T-cell (primary cell): ENCODE data around the gene MRPL54. TPM values are rescaled to one million over a fixed set of nuclear protein-coding genes. Genes with fewer than 3 reads are reported as not detected.

Source experiments
- ATAC-seq, 4 experiments: fragments of 200-7000 bp in 3 of 4; fragments of 150-1000 bp in 1 of 4; cut with Tn5 transposase; replicated peaks in 1 of 4; 1 replicate in 3 of 4; 2 replicates in 1 of 4; pipeline ENCODE4 v1.10.0; 2021; ENCODE audit warnings: moderate library complexity in 3 of 4, mild to moderate bottlenecking in 2 of 4, moderate number of reproducible peaks in 1 of 4
- CTCF ChIA-PET, 2 donors: fragments of 300-600 bp; sonication (Branson Sonifier 250); formaldehyde crosslinking; loops; one replicate each; lab custom pipeline; 2022; ENCODE audit warnings: antibody characterized with exemption in 2 of 2; lab: Charles Lee
- POLR2A ChIA-PET, 2 donors: fragments of 300-600 bp; sonication (Branson Sonifier 250); formaldehyde crosslinking; loops; one replicate each; lab custom pipeline; 2022; ENCODE audit warnings: antibody characterized with exemption in 2 of 2; lab: Charles Lee
- DNase-seq, 35 experiments: peaks; one replicate each; pipeline versions ENCODE4 v3.0.0 to v3.0.0-alpha.2; 2013 to 2023
- H3K27ac ChIP-seq: one replicate; pipeline ENCODE4 v1.5.1; 2013; ENCODE audit warnings: low read length
- H3K27me3 ChIP-seq, 2 experiments: replicated peaks in 1 of 2; 1 replicate in 1 of 2; 2 replicates in 1 of 2; pipeline versions ENCODE4 v1.6.1 to v1.7.0; 2013; ENCODE audit warnings: low read length in 1 of 2, mixed read lengths in 1 of 2; ENCODE audit not compliant: control insufficient read depth in 2 of 2, insufficient read depth in 2 of 2; ENCODE audit errors: extremely low read depth in 1 of 2
- H3K36me3 ChIP-seq, 2 donors: 1 replicate in 1 of 2; 2 replicates in 1 of 2; pipeline versions ENCODE4 v1.6.1 to v1.7.0; 2013; ENCODE audit warnings: low read length in 1 of 2; ENCODE audit not compliant: control insufficient read depth in 2 of 2, insufficient read depth in 1 of 2; ENCODE audit errors: extremely low read depth in 1 of 2
- H3K4me1 ChIP-seq, 2 experiments: 1 replicate in 1 of 2; 2 replicates in 1 of 2; pipeline versions ENCODE4 v1.6.1 to v1.7.0; 2013; ENCODE audit warnings: low read length in 2 of 2, mixed read lengths in 1 of 2; ENCODE audit not compliant: insufficient read depth in 2 of 2, control insufficient read depth in 1 of 2; ENCODE audit errors: extremely low read depth in 1 of 2
- H3K4me3 ChIP-seq, 2 donors: 1 replicate in 1 of 2; 2 replicates in 1 of 2; pipeline versions ENCODE4 v1.5.1 to v1.7.0; 2013; ENCODE audit warnings: mild to moderate bottlenecking in 2 of 2, low read length in 1 of 2, moderate library complexity in 1 of 2; ENCODE audit not compliant: control insufficient read depth in 1 of 2; ENCODE audit errors: extremely low read depth in 1 of 2
- H3K9me3 ChIP-seq: 2 replicates; pipeline ENCODE4 v1.7.0; 2013
- H3K27ac Mint-ChIP-seq, 2 donors: one replicate each; pipeline ENCODE4 v1.8.0; 2020 to 2021; ENCODE audit warnings: mild to moderate bottlenecking in 2 of 2, mixed read lengths in 2 of 2
- H3K27me3 Mint-ChIP-seq, 2 donors: one replicate each; pipeline ENCODE4 v1.8.0; 2021 to 2022; ENCODE audit warnings: mixed read lengths in 2 of 2
- H3K36me3 Mint-ChIP-seq: one replicate; pipeline ENCODE4 v1.8.0; 2021; ENCODE audit warnings: mixed read lengths
- H3K4me1 Mint-ChIP-seq, 3 donors: one replicate each; pipeline ENCODE4 v1.8.0; 2020 to 2022; ENCODE audit warnings: mixed read lengths in 3 of 3, mild to moderate bottlenecking in 1 of 3
- H3K4me3 Mint-ChIP-seq, 3 donors: one replicate each; pipeline ENCODE4 v1.8.0; 2020 to 2022; ENCODE audit warnings: mild to moderate bottlenecking in 3 of 3, mixed read lengths in 3 of 3, moderate library complexity in 3 of 3
- H3K9me3 Mint-ChIP-seq, 3 donors: one replicate each; pipeline ENCODE4 v1.8.0; 2020 to 2022; ENCODE audit warnings: mixed read lengths in 3 of 3
- WGBS: methylation state at CpG from one replicate; pipeline ENCODE4 v1.1.5; 2013; ENCODE audit warnings: missing lambda C conversion rate; ENCODE audit not compliant: insufficient coverage; 5-methylcytosine and 5-hydroxymethylcytosine counted together
- total RNA-seq, 35 experiments: library from RNA in 6 of 35; stranded (reverse) in 6 of 35; fragments of 120-200 nt in 1 of 35; gene quantifications; one replicate each; pipeline versions ENCODE4 v1.2.1 to v1.2.4 and lab custom pipeline; 2013 to 2026

MRPL54 gene
- total RNA-seq, 5 donors from 2014 or later (not counting 1 experiment from before 2014, with no cell fraction given) = 46.9 to 77.8 (median 52.2) TPM

- 97% methylated on average over 30 of the region's 33 CpGs for WGBS
These were observed 46.1 kb downstream of the MRPL54 start for GRCh38 chr19:3808420-3809143.

GRCh38 chr19:3809881-3810707 lies 47.6 kb downstream of the MRPL54 start:
- no peak for ATAC-seq
- Histone ChIP-seq H3K27ac (no peak overlapping the region), H3K4me1 (peaks cover 27 to 64% of the 10 kb centered on the region in 2 experiments), H3K27me3 (no peaks in the 10 kb centered on the region), H3K4me3 (no peak overlapping the region), H3K36me3 (no peaks in the 10 kb centered on the region), H3K9me3 (no peaks in the 10 kb centered on the region)
- WGBS = 83% methylated on average over 7 of the region's 26 CpGs
- Mint-ChIP-seq H3K4me3 (no peak overlapping the region), H3K9me3 (no peaks in the 10 kb centered on the region), H3K27ac (peak overlapping the region in 1 of 2 donors; percentile 39), H3K36me3 (no peaks in the 10 kb centered on the region), H3K4me1 (peaks cover 32 to 59% (median 35%) of the 10 kb centered on the region in 3 donors), H3K27me3 (no peaks in the 10 kb centered on the region)
- CTCF ChIA-PET = no interaction called here
- no peak for DNase-seq
- POLR2A ChIA-PET = no interaction called here

More at GRCh38 chr19:3808420-3809143, 46.1 kb downstream of the MRPL54 start:
- POLR2A ChIA-PET = no interaction called here
- Histone ChIP-seq H3K36me3 (no peaks in the 10 kb centered on the region), H3K27ac (no peak overlapping the region), H3K27me3 (no peaks in the 10 kb centered on the region), H3K4me1 (peaks cover 15 to 59% of the 10 kb centered on the region in 2 experiments), H3K9me3 (no peaks in the 10 kb centered on the region), H3K4me3 (no peak overlapping the region)
- ATAC-seq (no peak), DNase-seq (no peak)
- Mint-ChIP-seq H3K4me3 (no peak overlapping the region), H3K9me3 (no peaks in the 10 kb centered on the region), H3K27me3 (no peaks in the 10 kb centered on the region), H3K27ac (no peak overlapping the region), H3K36me3 (no peaks in the 10 kb centered on the region), H3K4me1 (peaks cover 17 to 51% (median 22%) of the 10 kb centered on the region in 3 donors)
- CTCF ChIA-PET = no interaction called here

- no peak overlapping the region for H3K27ac ChIP-seq
These were observed 48.4 kb downstream of the MRPL54 start for GRCh38 chr19:3810708-3811355.

GRCh38 chr19:3813473-3814392 lies 51.3 kb downstream of the MRPL54 start:
- H3K27me3 ChIP-seq = no peaks in the 10 kb centered on the region
- no peaks in the 10 kb centered on the region for H3K36me3 ChIP-seq
- CTCF ChIA-PET = interaction anchor here (0.5 to 2.5 kb wide), 3 partner anchors 8 to 275 kb away, joined by 4 to 8 read pairs (median 6); partner anchors contain the start of gene MRPL54 (in 1 of the 2)
- H3K9me3 Mint-ChIP-seq = no peaks in the 10 kb centered on the region
- no peaks in the 10 kb centered on the region for H3K9me3 ChIP-seq
- peak overlapping the region; percentile 90 to 92 for H3K27ac Mint-ChIP-seq
- POLR2A ChIA-PET = no interaction called here
- DNase-seq (peak in 3 of 35 experiments; percentile 11 to 38 (median 12)), ATAC-seq (no peak)
- H3K4me3 ChIP-seq = no peak overlapping the region
- no peaks in the 10 kb centered on the region for H3K27me3 Mint-ChIP-seq
- H3K27ac ChIP-seq = peak overlapping the region; percentile 84
- peak overlapping the region; percentile 21 to 84 (median 47) for H3K4me3 Mint-ChIP-seq
- H3K4me1 Mint-ChIP-seq = peaks cover 42 to 58% (median 46%) of the 10 kb centered on the region in 3 donors
- H3K36me3 Mint-ChIP-seq = no peaks in the 10 kb centered on the region
- H3K4me1 ChIP-seq = peaks cover 41 to 78% of the 10 kb centered on the region in 2 experiments
- WGBS = 73% methylated on average over 15 of the region's 22 CpGs

More at GRCh38 chr19:3810708-3811355, 48.4 kb downstream of the MRPL54 start:
- ATAC-seq (no peak), DNase-seq (no peak)
- H3K4me3 ChIP-seq = no peak overlapping the region
- no peaks in the 10 kb centered on the region for H3K27me3 Mint-ChIP-seq
- H3K4me3 Mint-ChIP-seq = no peak overlapping the region
- peaks cover 32 to 56% (median 38%) of the 10 kb centered on the region in 3 donors for H3K4me1 Mint-ChIP-seq
- ChIA-PET CTCF (no interaction called here), POLR2A (no interaction called here)
- H3K9me3 Mint-ChIP-seq = no peaks in the 10 kb centered on the region
- no peaks in the 10 kb centered on the region for H3K36me3 ChIP-seq
- peaks cover 32 to 61% of the 10 kb centered on the region in 2 experiments for H3K4me1 ChIP-seq
- no peaks in the 10 kb centered on the region for H3K27me3 ChIP-seq
- peak overlapping the region in 1 of 2 donors; percentile 34 for H3K27ac Mint-ChIP-seq
- WGBS = 98% methylated on average over 17 of the region's 38 CpGs
- no peaks in the 10 kb centered on the region for H3K36me3 Mint-ChIP-seq
- no peaks in the 10 kb centered on the region for H3K9me3 ChIP-seq

GRCh38 chr19:3814648-3815047 lies 52.2 kb downstream of the MRPL54 start:
- Histone ChIP-seq H3K36me3 (no peaks in the 10 kb centered on the region), H3K27me3 (no peaks in the 10 kb centered on the region), H3K4me1 (peaks cover 41 to 82% of the 10 kb centered on the region in 2 experiments), H3K4me3 (no peak overlapping the region), H3K27ac (peak overlapping the region; percentile 84), H3K9me3 (no peaks in the 10 kb centered on the region)
- ATAC-seq (no peak), DNase-seq (no peak)
- peaks cover 42 to 52% (median 46%) of the 10 kb centered on the region in 3 donors for H3K4me1 Mint-ChIP-seq
- no peaks in the 10 kb centered on the region for H3K27me3 Mint-ChIP-seq
- no peaks in the 10 kb centered on the region for H3K9me3 Mint-ChIP-seq
- peak overlapping the region in 1 of 3 donors; percentile 84 for H3K4me3 Mint-ChIP-seq
- POLR2A ChIA-PET = no interaction called here
- no peaks in the 10 kb centered on the region for H3K36me3 Mint-ChIP-seq
- CTCF ChIA-PET = no interaction called here
- H3K27ac Mint-ChIP-seq = peak overlapping the region; percentile 90 to 92
- WGBS = 87% methylated on average over 2 of the region's 4 CpGs
